GM23248 (cell line): ENCODE results near the gene MAPK8IP3.

ENCODE experiments used
- EZH2 ChIP-seq: fragments of 200-600 bp; sonication (generic); IDR thresholded peaks from 2 replicates; pipeline ENCODE4 v1.6.1; 2018; ENCODE audit warnings: antibody characterized with exemption, mild to moderate bottlenecking; ENCODE audit not compliant: insufficient read depth, poor library complexity, severe bottlenecking
- EZH2phosphoT487 ChIP-seq: fragments of 200-600 bp; sonication (generic); IDR thresholded peaks from 2 replicates; pipeline ENCODE4 v1.6.1; 2018; ENCODE audit warnings: antibody characterized with exemption, moderate library complexity, mild to moderate bottlenecking, low read depth; ENCODE audit not compliant: insufficient read depth

- TF ChIP-seq EZH2 (no peak), EZH2phosphoT487 (no peak)
These were observed 89.1 kb downstream of the MAPK8IP3 start for GRCh38 chr16:1794908-1795666.
